ENCODE data around the gene PILRB.

Gene PILRB

DNA sequence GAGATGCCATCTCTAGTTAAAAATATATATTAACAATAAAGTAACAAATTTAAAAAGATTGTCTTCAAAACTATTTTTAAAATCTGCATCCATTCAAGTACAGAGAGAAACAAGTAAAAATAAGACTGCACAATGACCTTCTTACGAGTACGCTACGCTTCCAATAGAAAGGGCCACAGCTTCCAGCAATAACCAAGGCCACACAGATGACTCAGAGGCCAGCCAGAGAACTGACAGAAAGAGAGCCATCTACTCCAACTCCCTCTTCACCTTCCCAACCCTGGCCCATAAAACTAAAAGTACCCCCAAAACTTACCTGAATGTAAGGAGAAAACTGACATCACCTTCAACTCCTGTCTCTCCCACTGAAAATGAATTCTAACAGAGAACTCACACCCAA, 42.1 kb downstream of the PILRB start:
- Histone ChIP-seq H3K4me1 (ENCODE audit: control insufficient read depth, insufficient read depth, low read length) (peaks cover 5% of the 10 kb centered on the region), H3K9ac (ENCODE audit: low read depth, low read length) (no peak overlapping the region), H3K36me3 (ENCODE audit: control insufficient read depth, insufficient read depth, low read length) (no peaks in the 10 kb centered on the region)

DNA sequence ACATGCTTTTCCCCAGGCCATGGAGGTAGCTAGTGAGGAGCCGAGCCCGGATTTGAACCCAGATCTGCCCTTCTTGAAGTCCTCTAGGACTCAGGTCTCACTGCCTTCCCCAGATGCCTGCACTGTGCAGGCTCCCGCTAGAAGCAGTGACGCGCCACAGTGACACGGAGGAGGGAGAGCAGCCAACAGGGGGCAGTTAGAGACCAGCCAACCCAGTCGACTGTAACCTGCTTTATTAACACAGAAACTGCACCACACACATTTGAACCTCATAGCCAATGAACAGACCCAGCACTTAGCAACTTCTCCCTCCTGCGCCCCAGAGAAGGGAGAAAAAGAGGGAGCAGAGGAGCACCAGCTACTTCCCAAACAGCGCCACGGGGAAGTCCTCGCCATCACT, 42.7 kb downstream of the PILRB start:
- no peaks in the 10 kb centered on the region for H3K36me3 ChIP-seq (ENCODE audit: control insufficient read depth, insufficient read depth, low read length)
- H3K4me1 ChIP-seq (ENCODE audit: control insufficient read depth, insufficient read depth, low read length) = peaks cover 5% of the 10 kb centered on the region
- no peaks in the 10 kb centered on the region for H3K9me3 ChIP-seq (ENCODE audit: control insufficient read depth, insufficient read depth, low read length)
- H3K9ac ChIP-seq (ENCODE audit: low read depth, low read length) = no peak overlapping the region
- H3K27me3 ChIP-seq (ENCODE audit: control insufficient read depth, insufficient read depth, low read length) = no peaks in the 10 kb centered on the region
- H3K4me3 ChIP-seq (ENCODE audit: low read depth, low read length) = no peak overlapping the region

More for the DNA sequence above, 42.1 kb downstream of the PILRB start:
- no peaks in the 10 kb centered on the region for H3K27me3 ChIP-seq (ENCODE audit: control insufficient read depth, insufficient read depth, low read length)
- no peak overlapping the region for H3K4me3 ChIP-seq (ENCODE audit: low read depth, low read length)
- no peaks in the 10 kb centered on the region for H3K9me3 ChIP-seq (ENCODE audit: control insufficient read depth, insufficient read depth, low read length)

DNA sequence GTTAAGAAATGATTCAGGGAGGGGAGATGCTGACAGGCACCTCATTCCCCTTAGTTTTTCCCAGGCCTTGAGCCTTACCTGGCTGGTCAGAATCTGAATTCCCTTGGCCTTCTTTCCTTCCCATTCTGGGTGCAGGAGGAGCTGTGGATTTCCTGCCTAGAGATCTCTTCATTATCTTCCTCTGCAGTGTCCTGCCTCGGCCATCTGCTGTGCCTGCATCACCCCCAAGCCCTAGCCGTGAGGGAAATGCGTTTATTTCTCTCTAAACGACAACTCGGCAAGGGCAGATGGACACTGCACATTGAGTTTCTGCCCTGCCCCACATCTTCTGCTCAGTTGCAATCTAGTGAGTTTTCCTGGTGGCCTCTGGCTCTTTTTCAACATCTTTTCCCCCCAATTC, 43.9 kb downstream of the PILRB start:
- H3K9me3 ChIP-seq (ENCODE audit: control insufficient read depth, insufficient read depth, low read length) = no peaks in the 10 kb centered on the region

DNA sequence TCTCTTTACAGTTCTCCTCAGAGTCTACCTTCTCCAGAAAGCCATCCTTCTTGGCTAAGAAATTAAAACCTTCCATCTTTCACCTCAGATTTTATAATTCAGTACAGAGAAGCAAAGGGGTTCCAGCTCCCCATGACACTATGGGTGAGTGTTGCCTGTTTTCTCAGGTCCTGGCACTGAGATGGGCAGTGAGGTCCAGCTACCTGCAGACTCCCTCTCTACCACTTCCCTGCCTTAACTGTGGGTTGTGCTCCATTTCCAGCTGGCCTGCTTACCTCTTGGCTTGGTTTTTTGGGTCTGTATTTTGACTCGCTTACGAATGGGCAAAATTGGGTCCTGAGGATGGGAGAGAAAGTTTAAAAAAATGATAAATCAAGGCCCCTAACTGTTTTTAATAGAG, 44.3 kb downstream of the PILRB start:
- Histone ChIP-seq H3K4me1 (ENCODE audit: control insufficient read depth, insufficient read depth, low read length) (peaks cover 5% of the 10 kb centered on the region), H3K9ac (ENCODE audit: low read depth, low read length) (no peak overlapping the region), H3K9me3 (ENCODE audit: control insufficient read depth, insufficient read depth, low read length) (no peaks in the 10 kb centered on the region), H3K36me3 (ENCODE audit: control insufficient read depth, insufficient read depth, low read length) (no peaks in the 10 kb centered on the region), H3K4me3 (ENCODE audit: low read depth, low read length) (no peak overlapping the region), H3K27me3 (ENCODE audit: control insufficient read depth, insufficient read depth, low read length) (no peaks in the 10 kb centered on the region)

More for the DNA sequence above, 43.9 kb downstream of the PILRB start:
- H3K27me3 ChIP-seq (ENCODE audit: control insufficient read depth, insufficient read depth, low read length) = no peaks in the 10 kb centered on the region
- H3K36me3 ChIP-seq (ENCODE audit: control insufficient read depth, insufficient read depth, low read length) = no peaks in the 10 kb centered on the region
- no peak overlapping the region for H3K9ac ChIP-seq (ENCODE audit: low read depth, low read length)
- no peak overlapping the region for H3K4me3 ChIP-seq (ENCODE audit: low read depth, low read length)
- H3K4me1 ChIP-seq (ENCODE audit: control insufficient read depth, insufficient read depth, low read length) = peaks cover 5% of the 10 kb centered on the region

DNA sequence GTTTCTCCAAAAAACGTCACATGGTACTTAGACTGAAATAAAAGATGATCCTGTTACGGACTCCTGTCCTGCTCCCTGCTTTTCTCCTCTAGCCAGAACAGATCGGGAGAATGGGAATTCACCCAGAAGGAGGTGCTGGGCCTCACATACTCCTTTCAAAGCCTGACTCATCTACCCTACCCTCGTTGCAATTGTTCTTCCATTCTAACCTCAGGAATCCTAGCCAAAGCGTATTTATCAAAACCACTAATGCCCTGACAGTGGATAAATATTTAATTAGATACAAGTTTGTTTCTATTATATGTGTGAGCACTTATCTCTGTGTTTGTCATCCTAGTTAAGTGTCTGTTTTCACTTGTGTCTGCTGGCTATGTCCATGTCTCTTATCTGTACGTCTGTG, 48.9 kb downstream of the PILRB start:
- Histone ChIP-seq H3K27me3 (ENCODE audit: control insufficient read depth, insufficient read depth, low read length) (no peaks in the 10 kb centered on the region), H3K9me3 (ENCODE audit: control insufficient read depth, insufficient read depth, low read length) (no peaks in the 10 kb centered on the region), H3K9ac (ENCODE audit: low read depth, low read length) (no peak overlapping the region), H3K36me3 (ENCODE audit: control insufficient read depth, insufficient read depth, low read length) (no peaks in the 10 kb centered on the region), H3K4me3 (ENCODE audit: low read depth, low read length) (no peak overlapping the region), H3K4me1 (ENCODE audit: control insufficient read depth, insufficient read depth, low read length) (no peaks in the 10 kb centered on the region)

DNA sequence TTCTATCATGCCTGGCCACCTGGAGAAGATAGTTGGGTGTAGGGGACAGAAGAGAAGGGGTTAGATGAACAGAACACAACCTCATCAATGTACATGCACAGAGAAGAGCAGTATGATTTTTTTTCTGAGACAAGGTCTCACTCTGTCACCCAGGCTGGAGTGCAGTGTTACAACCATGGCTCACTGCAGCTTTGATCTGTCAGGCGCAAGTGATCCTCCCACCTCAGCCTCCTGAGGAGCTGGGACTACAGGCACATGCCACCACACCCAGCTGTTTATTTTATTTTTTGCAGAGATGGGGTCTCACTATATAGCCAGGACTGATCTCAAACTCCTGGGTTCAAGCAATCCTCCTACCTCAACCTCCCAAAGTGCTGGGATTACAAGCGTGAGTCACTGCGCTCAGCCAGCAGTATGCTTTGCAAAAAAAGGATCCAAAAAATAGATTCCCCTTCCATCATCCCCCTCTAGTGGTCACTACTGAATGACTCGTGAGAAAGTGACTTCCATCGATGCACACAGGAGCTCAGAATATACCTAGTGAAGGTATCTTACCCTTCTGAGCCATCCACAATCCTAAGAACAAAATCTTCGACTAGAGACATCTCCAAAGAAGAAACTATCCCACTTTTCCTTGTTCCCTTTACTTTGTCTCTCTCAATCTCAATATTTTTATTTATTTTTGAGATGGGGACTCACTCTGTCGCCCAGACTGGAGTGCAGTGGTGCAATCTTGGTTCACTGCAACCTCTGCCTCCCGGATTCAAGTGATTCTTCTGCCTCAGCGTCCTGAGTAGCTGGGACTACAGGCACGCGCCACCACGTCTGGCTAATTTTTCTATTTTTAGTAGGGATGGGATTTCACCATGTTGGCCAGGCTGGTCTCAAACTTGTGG, 49.6 kb downstream of the PILRB start:
- no peaks in the 10 kb centered on the region for H3K9me3 ChIP-seq (ENCODE audit: control insufficient read depth, insufficient read depth, low read length)
- no peaks in the 10 kb centered on the region for H3K36me3 ChIP-seq (ENCODE audit: control insufficient read depth, insufficient read depth, low read length)
- no peaks in the 10 kb centered on the region for H3K4me1 ChIP-seq (ENCODE audit: control insufficient read depth, insufficient read depth, low read length)
- H3K27me3 ChIP-seq (ENCODE audit: control insufficient read depth, insufficient read depth, low read length) = no peaks in the 10 kb centered on the region
- no peak overlapping the region for H3K9ac ChIP-seq (ENCODE audit: low read depth, low read length)
- no peak overlapping the region for H3K4me3 ChIP-seq (ENCODE audit: low read depth, low read length)

DNA sequence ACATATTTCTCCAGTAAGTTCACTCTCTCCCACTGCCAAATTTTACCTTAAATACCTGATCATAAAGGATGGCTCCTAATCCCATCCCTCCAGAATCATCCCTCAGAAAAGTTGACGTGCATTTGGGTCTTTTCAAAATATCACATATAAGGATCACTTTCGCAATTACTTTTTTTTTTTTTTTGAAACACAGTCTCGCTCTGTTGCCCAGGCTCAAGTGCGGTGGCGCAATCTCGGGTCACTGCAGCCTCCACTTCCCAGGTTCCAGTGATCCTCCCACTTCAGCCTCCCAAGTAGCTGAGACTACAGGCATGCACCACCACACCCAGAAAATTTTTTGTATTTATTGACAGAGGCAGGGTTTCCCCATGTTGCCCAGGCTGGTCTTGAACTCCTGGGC, 53.2 kb downstream of the PILRB start:
- Histone ChIP-seq H3K9ac (ENCODE audit: low read depth, low read length) (no peak overlapping the region), H3K9me3 (ENCODE audit: control insufficient read depth, insufficient read depth, low read length) (no peaks in the 10 kb centered on the region), H3K27me3 (ENCODE audit: control insufficient read depth, insufficient read depth, low read length) (no peaks in the 10 kb centered on the region), H3K4me3 (ENCODE audit: low read depth, low read length) (no peak overlapping the region), H3K36me3 (ENCODE audit: control insufficient read depth, insufficient read depth, low read length) (no peaks in the 10 kb centered on the region), H3K4me1 (ENCODE audit: control insufficient read depth, insufficient read depth, low read length) (no peaks in the 10 kb centered on the region)

DNA sequence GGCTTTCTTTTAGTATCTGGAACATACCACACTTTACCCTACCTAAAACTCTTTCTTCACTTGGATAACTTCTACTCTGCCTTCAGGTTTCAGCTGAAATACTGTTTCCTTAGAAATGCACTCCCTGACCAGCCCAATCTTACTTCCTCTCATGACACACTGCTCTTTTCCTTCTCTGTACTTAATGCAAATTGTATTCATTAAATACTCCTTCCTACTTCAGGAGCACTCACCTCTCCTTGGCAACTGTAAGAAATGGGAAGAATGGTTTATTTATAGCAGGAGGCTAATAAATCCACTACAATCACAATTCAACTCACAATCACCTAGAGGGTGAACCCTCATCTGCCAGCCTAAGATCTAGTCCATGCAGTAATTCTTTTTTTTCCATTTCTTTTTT, 55.4 kb downstream of the PILRB start:
- no peaks in the 10 kb centered on the region for H3K4me1 ChIP-seq (ENCODE audit: control insufficient read depth, insufficient read depth, low read length)
- no peaks in the 10 kb centered on the region for H3K27me3 ChIP-seq (ENCODE audit: control insufficient read depth, insufficient read depth, low read length)
- H3K4me3 ChIP-seq (ENCODE audit: low read depth, low read length) = no peak overlapping the region
- H3K9ac ChIP-seq (ENCODE audit: low read depth, low read length) = peak overlapping the region; percentile 12
- no peaks in the 10 kb centered on the region for H3K36me3 ChIP-seq (ENCODE audit: control insufficient read depth, insufficient read depth, low read length)
- no peaks in the 10 kb centered on the region for H3K9me3 ChIP-seq (ENCODE audit: control insufficient read depth, insufficient read depth, low read length)

DNA sequence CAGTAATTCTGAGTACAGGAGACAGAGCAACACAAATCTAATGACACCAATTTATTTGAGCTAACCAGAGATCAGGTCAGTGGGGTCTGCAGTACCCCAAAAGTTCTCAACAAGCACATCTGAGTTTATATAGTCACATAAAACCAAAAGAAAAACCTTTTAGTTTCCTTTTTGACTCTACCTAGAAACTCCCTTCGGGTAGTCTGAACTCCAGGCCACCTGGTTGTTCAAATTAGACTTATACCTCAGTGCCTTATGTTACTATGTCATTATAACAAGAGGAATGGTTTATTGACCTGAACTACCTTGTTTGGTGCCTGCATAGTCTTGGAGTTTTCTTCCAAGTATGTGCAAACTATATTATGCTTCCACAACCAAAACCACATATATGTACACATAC, 56.0 kb downstream of the PILRB start:
- Histone ChIP-seq H3K36me3 (ENCODE audit: control insufficient read depth, insufficient read depth, low read length) (no peaks in the 10 kb centered on the region), H3K9ac (ENCODE audit: low read depth, low read length) (no peak overlapping the region), H3K27me3 (ENCODE audit: control insufficient read depth, insufficient read depth, low read length) (no peaks in the 10 kb centered on the region), H3K4me3 (ENCODE audit: low read depth, low read length) (no peak overlapping the region), H3K4me1 (ENCODE audit: control insufficient read depth, insufficient read depth, low read length) (no peaks in the 10 kb centered on the region), H3K9me3 (ENCODE audit: control insufficient read depth, insufficient read depth, low read length) (no peaks in the 10 kb centered on the region)

DNA sequence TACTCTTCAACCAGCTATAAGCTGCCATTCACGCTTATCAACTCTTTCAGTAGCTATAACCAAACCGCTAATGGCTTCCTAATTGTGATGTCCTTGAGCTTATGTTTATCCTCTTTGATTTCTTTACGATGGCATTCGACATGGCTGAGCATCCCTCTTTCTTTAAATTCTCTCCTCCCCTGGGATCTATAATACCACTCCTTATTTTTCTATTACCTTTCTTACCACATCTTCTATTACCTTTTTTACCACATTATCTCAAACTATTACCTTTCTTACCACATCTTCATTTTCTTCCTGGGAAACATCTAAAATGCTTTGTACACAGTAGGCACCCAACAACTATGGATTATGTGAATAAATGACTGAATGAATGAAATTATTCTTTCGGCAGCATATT, 57.5 kb downstream of the PILRB start:
- Histone ChIP-seq H3K36me3 (ENCODE audit: control insufficient read depth, insufficient read depth, low read length) (no peaks in the 10 kb centered on the region), H3K9ac (ENCODE audit: low read depth, low read length) (no peak overlapping the region), H3K4me1 (ENCODE audit: control insufficient read depth, insufficient read depth, low read length) (no peaks in the 10 kb centered on the region), H3K9me3 (ENCODE audit: control insufficient read depth, insufficient read depth, low read length) (no peaks in the 10 kb centered on the region), H3K27me3 (ENCODE audit: control insufficient read depth, insufficient read depth, low read length) (no peaks in the 10 kb centered on the region), H3K4me3 (ENCODE audit: low read depth, low read length) (no peak overlapping the region)
